ENCODE data around the gene NT5E.

The NT5E gene

DNA sequence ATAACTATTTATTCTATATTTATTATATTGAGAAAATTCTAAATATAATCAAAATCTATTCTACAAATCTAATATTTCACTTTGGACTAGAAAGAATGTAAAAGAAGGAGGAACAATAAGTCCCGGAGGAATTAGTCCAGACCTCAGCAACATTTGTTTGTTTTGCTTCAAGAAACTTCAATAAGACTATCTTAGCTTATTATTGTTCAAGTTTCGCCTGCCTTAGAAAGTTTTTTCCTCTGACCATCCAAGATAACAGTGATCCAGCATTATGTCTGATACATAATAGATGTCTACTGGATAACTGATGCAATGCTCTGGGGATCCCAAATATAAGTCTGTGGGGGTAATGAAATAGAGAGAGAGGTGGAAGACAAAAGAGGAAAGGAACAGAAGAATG, 28.7 kb upstream of the NT5E start:
- no peak overlapping the region for H3K4me3 ChIP-seq (ENCODE audit: insufficient read depth, low read length, poor library complexity, severe bottlenecking)
- no peak overlapping the region for H2AFZ ChIP-seq (ENCODE audit: low read depth, low read length, severe bottlenecking)
- H3K4me2 ChIP-seq (ENCODE audit: low read depth, low read length, poor library complexity, severe bottlenecking): no peak overlapping the region
- no peak overlapping the region for H3K27ac ChIP-seq (ENCODE audit: low read depth, low read length)
- H3K9ac ChIP-seq (ENCODE audit: low read length): no peak overlapping the region
- no peaks in the 10 kb centered on the region for H3K9me3 ChIP-seq (ENCODE audit: insufficient read depth, low read length)
- TF ChIP-seq EZH2phosphoT487 (conservative IDR thresholded peaks at IDR 0.05; ENCODE audit: low read length): no peak
- TF ChIP-seq, protein P1, sequence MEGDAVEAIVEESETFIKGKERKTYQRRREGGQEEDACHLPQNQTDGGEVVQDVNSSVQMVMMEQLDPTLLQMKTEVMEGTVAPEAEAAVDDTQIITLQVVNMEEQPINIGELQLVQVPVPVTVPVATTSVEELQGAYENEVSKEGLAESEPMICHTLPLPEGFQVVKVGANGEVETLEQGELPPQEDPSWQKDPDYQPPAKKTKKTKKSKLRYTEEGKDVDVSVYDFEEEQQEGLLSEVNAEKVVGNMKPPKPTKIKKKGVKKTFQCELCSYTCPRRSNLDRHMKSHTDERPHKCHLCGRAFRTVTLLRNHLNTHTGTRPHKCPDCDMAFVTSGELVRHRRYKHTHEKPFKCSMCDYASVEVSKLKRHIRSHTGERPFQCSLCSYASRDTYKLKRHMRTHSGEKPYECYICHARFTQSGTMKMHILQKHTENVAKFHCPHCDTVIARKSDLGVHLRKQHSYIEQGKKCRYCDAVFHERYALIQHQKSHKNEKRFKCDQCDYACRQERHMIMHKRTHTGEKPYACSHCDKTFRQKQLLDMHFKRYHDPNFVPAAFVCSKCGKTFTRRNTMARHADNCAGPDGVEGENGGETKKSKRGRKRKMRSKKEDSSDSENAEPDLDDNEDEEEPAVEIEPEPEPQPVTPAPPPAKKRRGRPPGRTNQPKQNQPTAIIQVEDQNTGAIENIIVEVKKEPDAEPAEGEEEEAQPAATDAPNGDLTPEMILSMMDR (IDR thresholded peaks at IDR 0.05; ENCODE audit: insufficient read depth, low read length, poor library complexity, severe bottlenecking): no peak
- no peaks in the 10 kb centered on the region for H3K9me2 ChIP-seq (replicated peaks; ENCODE audit: insufficient read depth, low read length)
- no peaks in the 10 kb centered on the region for H3K79me2 ChIP-seq (ENCODE audit: insufficient read depth, low read length)
- no peaks in the 10 kb centered on the region for H3F3A ChIP-seq (ENCODE audit: insufficient read depth)
- H3K36me3 ChIP-seq (ENCODE audit: low read length): no peaks in the 10 kb centered on the region
- H4K20me1 ChIP-seq (ENCODE audit: low read depth, low read length): no peaks in the 10 kb centered on the region
- H3K27me3 ChIP-seq (ENCODE audit: low read length): no peaks in the 10 kb centered on the region

DNA sequence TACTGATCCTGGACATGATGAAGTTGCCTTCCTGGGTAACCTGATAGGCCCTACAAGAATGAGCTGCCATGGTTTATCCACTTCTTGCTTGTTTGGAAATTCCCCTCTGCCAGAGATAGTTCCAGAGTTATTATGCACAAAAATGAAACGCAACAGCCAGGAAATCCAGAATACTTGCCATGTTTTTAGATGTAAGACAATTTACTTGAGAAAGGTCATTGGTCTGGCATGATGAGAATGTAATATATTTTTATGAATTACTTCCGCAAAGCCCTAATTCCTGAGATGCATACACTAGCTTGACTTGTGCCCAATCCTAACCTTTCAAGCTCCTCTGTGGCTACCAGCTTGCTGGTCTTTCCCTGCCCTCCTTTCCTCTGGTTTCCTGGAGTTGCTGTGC, 27.9 kb upstream of the NT5E start:
- Histone ChIP-seq H3K4me3 (ENCODE audit: insufficient read depth, low read length, poor library complexity, severe bottlenecking) (no peak overlapping the region), H3K9me2 (replicated peaks; ENCODE audit: insufficient read depth, low read length) (no peaks in the 10 kb centered on the region), H3K79me2 (ENCODE audit: insufficient read depth, low read length) (no peaks in the 10 kb centered on the region), H3K9ac (ENCODE audit: low read length) (no peak overlapping the region), H3F3A (ENCODE audit: insufficient read depth) (no peaks in the 10 kb centered on the region), H3K27me3 (ENCODE audit: low read length) (no peaks in the 10 kb centered on the region), H3K9me3 (ENCODE audit: insufficient read depth, low read length) (no peaks in the 10 kb centered on the region), H2AFZ (ENCODE audit: low read depth, low read length, severe bottlenecking) (no peak overlapping the region), H3K27ac (ENCODE audit: low read depth, low read length) (no peak overlapping the region), H3K36me3 (ENCODE audit: low read length) (no peaks in the 10 kb centered on the region), H3K4me2 (ENCODE audit: low read depth, low read length, poor library complexity, severe bottlenecking) (no peak overlapping the region), H4K20me1 (ENCODE audit: low read depth, low read length) (no peaks in the 10 kb centered on the region)
- no peak for TF ChIP-seq EZH2phosphoT487 (conservative IDR thresholded peaks at IDR 0.05; ENCODE audit: low read length)
- TF ChIP-seq, protein P1 (IDR thresholded peaks at IDR 0.05; ENCODE audit: insufficient read depth, low read length, poor library complexity, severe bottlenecking): no peak

DNA sequence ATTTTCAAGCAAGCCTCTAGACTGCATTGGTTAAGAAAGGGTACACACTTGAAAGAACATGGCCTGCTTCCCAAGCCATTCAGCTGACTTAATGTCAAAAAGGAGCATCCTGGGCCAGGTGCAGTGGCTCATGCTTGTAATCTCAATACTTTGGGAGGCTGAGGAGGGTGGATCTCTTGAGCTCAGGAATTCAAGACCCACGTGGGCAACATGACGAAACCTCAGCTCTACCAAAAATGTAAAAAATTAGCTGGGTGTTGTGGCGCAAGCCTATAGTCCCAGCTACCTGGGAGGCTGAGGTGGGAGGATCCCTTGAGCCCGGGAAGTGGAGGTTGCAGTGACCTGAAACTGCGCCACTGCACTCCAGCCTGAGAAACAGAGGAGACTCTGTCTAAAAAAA, 26.9 kb upstream of the NT5E start:
- Histone ChIP-seq H3K27ac (ENCODE audit: low read depth, low read length) (no peak overlapping the region), H3K79me2 (ENCODE audit: insufficient read depth, low read length) (no peaks in the 10 kb centered on the region), H4K20me1 (ENCODE audit: low read depth, low read length) (no peaks in the 10 kb centered on the region), H2AFZ (ENCODE audit: low read depth, low read length, severe bottlenecking) (no peak overlapping the region), H3K4me3 (ENCODE audit: insufficient read depth, low read length, poor library complexity, severe bottlenecking) (no peak overlapping the region), H3K9me3 (ENCODE audit: insufficient read depth, low read length) (no peaks in the 10 kb centered on the region), H3K9ac (ENCODE audit: low read length) (no peak overlapping the region), H3K36me3 (ENCODE audit: low read length) (no peaks in the 10 kb centered on the region), H3K9me2 (replicated peaks; ENCODE audit: insufficient read depth, low read length) (no peaks in the 10 kb centered on the region), H3F3A (ENCODE audit: insufficient read depth) (no peaks in the 10 kb centered on the region), H3K4me2 (ENCODE audit: low read depth, low read length, poor library complexity, severe bottlenecking) (no peak overlapping the region), H3K27me3 (ENCODE audit: low read length) (no peaks in the 10 kb centered on the region)
- TF ChIP-seq, protein P1 (IDR thresholded peaks at IDR 0.05; ENCODE audit: insufficient read depth, low read length, poor library complexity, severe bottlenecking): no peak
- TF ChIP-seq EZH2phosphoT487 (conservative IDR thresholded peaks at IDR 0.05; ENCODE audit: low read length): no peak
